Fibroblast of the aortic adventitia (primary cell): Measurements from ENCODE around the gene PC. TPM values are rescaled to one million over a fixed set of nuclear protein-coding genes. Genes with fewer than 3 reads are reported as not detected.

ENCODE experiments used
- DNase-seq: peaks from one replicate; pipeline ENCODE4 v3.0.0-alpha.2; 2010; ENCODE audit warnings: low read depth
- H3K4me3 ChIP-seq: 2 replicates; pipeline ENCODE4 v1.5.1; 2011; ENCODE audit warnings: low read depth, mild to moderate bottlenecking, control low read depth, low read length, moderate library complexity
- CTCF ChIP-seq: IDR thresholded peaks from 2 replicates; pipeline ENCODE4 v1.5.1; 2011; ENCODE audit warnings: mild to moderate bottlenecking, low read length, control low read depth, inconsistent platforms; ENCODE audit not compliant: insufficient read depth
- total RNA-seq: library from RNA; depleted of rRNA; stranded (reverse); fragments of >200 nt; gene quantifications from 2 replicates; pipeline ENCODE4 v1.2.3, GENCODE V29; 2012; ENCODE audit warnings: low replicate concordance

PC gene
- total RNA-seq, 1 donor, result 12.7 TPM

- TF ChIP-seq CTCF, result no peak
- no peak for DNase-seq
- no peak overlapping the region for H3K4me3 ChIP-seq
Measured at GRCh38 chr11:66849501-66850234, 108.5 kb downstream of the PC start.

GRCh38 chr11:66848671-66849500, 109.3 kb downstream of the PC start:
- no peak for DNase-seq
- no peak overlapping the region for H3K4me3 ChIP-seq
- TF ChIP-seq CTCF, result no peak

GRCh38 chr11:66847461-66848232, 110.5 kb downstream of the PC start:
- TF ChIP-seq CTCF, result no peak
- no peak overlapping the region for H3K4me3 ChIP-seq
- no peak for DNase-seq

DNA sequence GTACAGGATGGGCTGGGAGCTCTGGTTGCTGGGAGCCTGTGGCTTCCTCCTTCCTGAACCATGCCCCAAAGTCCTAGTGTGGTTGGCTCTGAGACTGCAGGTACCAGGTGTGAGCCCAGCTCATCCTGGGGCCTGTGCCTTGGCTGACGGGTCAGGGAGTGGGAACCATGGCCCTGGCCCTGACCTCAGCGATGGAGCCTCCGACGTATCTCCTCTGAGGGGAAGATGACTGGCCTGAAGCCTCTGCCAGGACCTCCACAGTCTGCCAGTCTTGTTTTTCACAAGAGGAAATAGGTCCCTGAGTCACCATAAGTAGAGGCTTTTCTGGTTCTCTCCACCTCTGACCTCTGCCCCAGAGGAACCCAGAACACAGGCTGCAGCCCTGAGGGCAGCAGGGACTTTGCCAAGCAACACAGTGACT, 111.5 kb downstream of the PC start:
- TF ChIP-seq CTCF, result no peak
- H3K4me3 ChIP-seq, result no peak overlapping the region
- no peak for DNase-seq

- DNase-seq, result no peak
- no peak overlapping the region for H3K4me3 ChIP-seq
- TF ChIP-seq CTCF, result no peak
Measured at GRCh38 chr11:66845876-66846212, 112.3 kb downstream of the PC start.

- H3K4me3 ChIP-seq, result no peak overlapping the region
- no peak for DNase-seq
- no peak for TF ChIP-seq CTCF
Measured at GRCh38 chr11:66845143-66845875, 112.9 kb downstream of the PC start.
